T-cell (primary cell): Measurements from ENCODE around the gene PIP5K1C. TPM values are rescaled to one million over a fixed set of nuclear protein-coding genes. Genes with fewer than 3 reads are reported as not detected.

Experiments
- ATAC-seq, 4 experiments: fragments of 200-7000 bp in 3 of 4; fragments of 150-1000 bp in 1 of 4; cut with Tn5 transposase; replicated peaks in 1 of 4; 1 replicate in 3 of 4; 2 replicates in 1 of 4; pipeline ENCODE4 v1.10.0; 2021; ENCODE audit warnings: moderate library complexity in 3 of 4, mild to moderate bottlenecking in 2 of 4, moderate number of reproducible peaks in 1 of 4
- CTCF ChIA-PET, 2 donors: fragments of 300-600 bp; sonication (Branson Sonifier 250); formaldehyde crosslinking; loops; one replicate each; lab custom pipeline; 2022; ENCODE audit warnings: antibody characterized with exemption in 2 of 2; lab: Charles Lee
- POLR2A ChIA-PET, 2 donors: fragments of 300-600 bp; sonication (Branson Sonifier 250); formaldehyde crosslinking; loops; one replicate each; lab custom pipeline; 2022; ENCODE audit warnings: antibody characterized with exemption in 2 of 2; lab: Charles Lee
- DNase-seq, 35 experiments: peaks; one replicate each; pipeline versions ENCODE4 v3.0.0 to v3.0.0-alpha.2; 2013 to 2023
- H3K27ac ChIP-seq: one replicate; pipeline ENCODE4 v1.5.1; 2013; ENCODE audit warnings: low read length
- H3K27me3 ChIP-seq, 2 experiments: replicated peaks in 1 of 2; 1 replicate in 1 of 2; 2 replicates in 1 of 2; pipeline versions ENCODE4 v1.6.1 to v1.7.0; 2013; ENCODE audit warnings: low read length in 1 of 2, mixed read lengths in 1 of 2; ENCODE audit not compliant: control insufficient read depth in 2 of 2, insufficient read depth in 2 of 2; ENCODE audit errors: extremely low read depth in 1 of 2
- H3K36me3 ChIP-seq, 2 donors: 1 replicate in 1 of 2; 2 replicates in 1 of 2; pipeline versions ENCODE4 v1.6.1 to v1.7.0; 2013; ENCODE audit warnings: low read length in 1 of 2; ENCODE audit not compliant: control insufficient read depth in 2 of 2, insufficient read depth in 1 of 2; ENCODE audit errors: extremely low read depth in 1 of 2
- H3K4me1 ChIP-seq, 2 experiments: 1 replicate in 1 of 2; 2 replicates in 1 of 2; pipeline versions ENCODE4 v1.6.1 to v1.7.0; 2013; ENCODE audit warnings: low read length in 2 of 2, mixed read lengths in 1 of 2; ENCODE audit not compliant: insufficient read depth in 2 of 2, control insufficient read depth in 1 of 2; ENCODE audit errors: extremely low read depth in 1 of 2
- H3K4me3 ChIP-seq, 2 donors: 1 replicate in 1 of 2; 2 replicates in 1 of 2; pipeline versions ENCODE4 v1.5.1 to v1.7.0; 2013; ENCODE audit warnings: mild to moderate bottlenecking in 2 of 2, low read length in 1 of 2, moderate library complexity in 1 of 2; ENCODE audit not compliant: control insufficient read depth in 1 of 2; ENCODE audit errors: extremely low read depth in 1 of 2
- H3K9me3 ChIP-seq: 2 replicates; pipeline ENCODE4 v1.7.0; 2013
- H3K27ac Mint-ChIP-seq, 2 donors: one replicate each; pipeline ENCODE4 v1.8.0; 2020 to 2021; ENCODE audit warnings: mild to moderate bottlenecking in 2 of 2, mixed read lengths in 2 of 2
- H3K27me3 Mint-ChIP-seq, 2 donors: one replicate each; pipeline ENCODE4 v1.8.0; 2021 to 2022; ENCODE audit warnings: mixed read lengths in 2 of 2
- H3K36me3 Mint-ChIP-seq: one replicate; pipeline ENCODE4 v1.8.0; 2021; ENCODE audit warnings: mixed read lengths
- H3K4me1 Mint-ChIP-seq, 3 donors: one replicate each; pipeline ENCODE4 v1.8.0; 2020 to 2022; ENCODE audit warnings: mixed read lengths in 3 of 3, mild to moderate bottlenecking in 1 of 3
- H3K4me3 Mint-ChIP-seq, 3 donors: one replicate each; pipeline ENCODE4 v1.8.0; 2020 to 2022; ENCODE audit warnings: mild to moderate bottlenecking in 3 of 3, mixed read lengths in 3 of 3, moderate library complexity in 3 of 3
- H3K9me3 Mint-ChIP-seq, 3 donors: one replicate each; pipeline ENCODE4 v1.8.0; 2020 to 2022; ENCODE audit warnings: mixed read lengths in 3 of 3
- WGBS: methylation state at CpG from one replicate; pipeline ENCODE4 v1.1.5; 2013; ENCODE audit warnings: missing lambda C conversion rate; ENCODE audit not compliant: insufficient coverage; 5-methylcytosine and 5-hydroxymethylcytosine counted together
- total RNA-seq, 35 experiments: library from RNA in 6 of 35; stranded (reverse) in 6 of 35; fragments of 120-200 nt in 1 of 35; gene quantifications; one replicate each; pipeline versions ENCODE4 v1.2.1 to v1.2.4 and lab custom pipeline; 2013 to 2026

PIP5K1C gene
- total RNA-seq, 5 donors from 2014 or later (not counting 1 experiment from before 2014, with no cell fraction given), result 25.6 to 35.0 (median 32.1) TPM

DNA sequence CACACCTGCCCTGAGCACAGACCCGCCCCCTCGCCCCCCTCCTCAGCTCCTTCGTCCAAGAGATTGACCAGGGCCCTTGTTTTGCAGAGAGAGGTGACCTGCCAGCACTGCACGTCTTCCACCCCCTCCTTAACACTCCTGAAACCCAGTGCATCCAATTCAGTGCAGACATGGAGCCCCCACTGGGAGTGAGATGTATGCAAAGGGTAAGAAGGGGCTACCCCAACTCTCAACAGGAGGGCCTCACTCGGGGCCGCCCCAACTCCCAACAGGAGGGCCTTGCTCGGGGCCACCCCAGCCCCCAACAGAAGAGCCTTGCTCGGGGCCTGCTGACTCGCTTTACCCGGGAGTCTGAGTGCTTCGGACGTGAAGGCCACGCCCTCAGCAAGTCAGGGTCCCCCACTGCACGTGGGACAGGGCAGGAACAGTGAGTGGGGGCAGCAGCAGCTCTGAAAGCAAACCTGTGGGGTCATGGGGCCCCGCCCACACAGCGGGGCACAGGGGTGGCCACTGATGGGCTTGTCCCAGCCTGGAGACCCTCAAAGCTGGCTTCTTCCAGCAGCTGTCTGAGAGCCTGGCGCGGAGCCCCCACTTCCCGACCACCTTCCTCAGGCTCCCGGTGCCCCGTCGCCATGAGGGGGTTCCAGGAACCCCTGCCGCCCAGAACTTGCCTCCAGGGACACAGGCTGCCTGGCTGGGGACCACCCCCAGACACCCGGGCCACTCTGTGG lies 79.3 kb downstream of the PIP5K1C start:
- WGBS, result 95% methylated on average over 22 of the region's 24 CpGs
- Histone ChIP-seq H3K27me3 (no peaks in the 10 kb centered on the region), H3K27ac (no peak overlapping the region), H3K9me3 (no peaks in the 10 kb centered on the region), H3K4me1 (peaks cover 11 to 32% of the 10 kb centered on the region in 2 experiments), H3K36me3 (peaks cover 12 to 30% of the 10 kb centered on the region in 2 donors), H3K4me3 (no peak overlapping the region)
- CTCF ChIA-PET, result interaction anchor here in 1 of 2 donors (0.6 kb wide), 1 partner anchor 142 kb away, joined by 4 read pairs; no protein-coding TSS in a partner anchor
- H3K4me1 Mint-ChIP-seq, result peaks cover 23 to 31% (median 27%) of the 10 kb centered on the region in 3 donors
- no peak for DNase-seq
- ATAC-seq, result no peak
- no peak overlapping the region for H3K4me3 Mint-ChIP-seq
- POLR2A ChIA-PET, result no interaction called here
- H3K9me3 Mint-ChIP-seq, result no peaks in the 10 kb centered on the region
- no peaks in the 10 kb centered on the region for H3K36me3 Mint-ChIP-seq
- H3K27ac Mint-ChIP-seq, result no peak overlapping the region
- no peaks in the 10 kb centered on the region for H3K27me3 Mint-ChIP-seq

DNA sequence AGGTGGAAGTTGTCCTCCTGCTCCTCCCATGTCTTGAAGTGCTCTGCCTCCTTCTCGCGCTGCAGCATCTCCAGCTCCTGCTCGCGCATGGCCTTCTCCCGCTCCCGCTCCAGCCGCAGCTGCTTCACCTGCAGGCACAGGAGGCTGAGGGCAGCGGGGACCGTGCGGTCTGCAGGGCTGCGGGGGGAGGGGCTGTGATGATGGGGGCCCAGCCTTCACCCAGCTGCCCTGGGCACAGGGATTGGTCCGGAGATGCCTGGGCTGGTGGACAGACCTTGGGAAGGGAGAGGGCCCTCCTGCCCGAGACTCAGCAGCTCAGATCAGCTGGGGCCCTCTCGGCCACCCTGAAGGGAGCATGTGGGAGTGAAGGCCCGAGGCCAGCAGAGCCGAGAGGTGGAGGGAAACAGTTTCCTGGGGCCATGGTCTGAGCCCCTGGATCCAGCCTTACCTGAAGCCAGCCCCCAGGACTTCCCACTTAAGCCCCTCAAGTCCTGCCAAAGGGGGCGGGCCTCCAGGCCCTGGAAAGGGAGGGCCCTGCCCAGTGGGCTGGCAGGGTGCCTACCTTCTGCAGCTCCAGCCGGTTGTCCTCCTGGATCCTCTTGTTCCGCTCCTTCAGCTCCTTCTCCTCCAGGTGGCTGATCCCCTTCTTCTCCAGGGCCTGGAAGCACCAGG lies 80.0 kb downstream of the PIP5K1C start:
- Mint-ChIP-seq H3K4me1 (peaks cover 20 to 27% (median 22%) of the 10 kb centered on the region in 3 donors), H3K4me3 (no peak overlapping the region), H3K27me3 (no peaks in the 10 kb centered on the region), H3K36me3 (no peaks in the 10 kb centered on the region), H3K27ac (no peak overlapping the region), H3K9me3 (no peaks in the 10 kb centered on the region)
- no peak for DNase-seq
- Histone ChIP-seq H3K4me1 (peaks cover 6 to 25% of the 10 kb centered on the region in 2 experiments), H3K9me3 (no peaks in the 10 kb centered on the region), H3K4me3 (no peak overlapping the region), H3K36me3 (peaks cover 12 to 33% of the 10 kb centered on the region in 2 donors), H3K27me3 (no peaks in the 10 kb centered on the region), H3K27ac (no peak overlapping the region)
- no peak for ATAC-seq
- ChIA-PET POLR2A (no interaction called here), CTCF (interaction anchor here in 1 of 2 donors (0.6 kb wide), 1 partner anchor 141 kb away, joined by 4 read pairs; no protein-coding TSS in a partner anchor)
- WGBS, result 95% methylated on average over 15 of the region's 19 CpGs

DNA sequence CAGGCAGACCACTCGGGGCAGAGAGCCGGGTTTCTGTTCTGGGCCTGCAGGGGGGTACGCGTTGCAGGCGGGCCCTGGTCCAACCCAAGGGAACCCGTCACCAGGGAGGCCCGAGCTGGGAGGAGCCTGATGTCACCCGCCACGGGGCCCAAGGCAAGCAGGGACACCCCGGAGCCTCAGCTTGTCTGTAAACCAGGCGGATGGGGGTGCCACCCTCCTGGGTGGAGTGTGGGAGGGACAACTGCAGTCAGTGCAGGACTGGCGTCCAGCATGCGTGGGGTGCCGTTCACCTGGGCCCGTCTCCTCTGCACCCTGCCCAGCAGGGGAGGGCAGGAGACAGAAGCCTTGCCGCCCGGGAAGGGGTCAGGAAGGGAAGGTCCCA lies 80.6 kb downstream of the PIP5K1C start:
- Histone ChIP-seq H3K4me1 (peaks cover 6 to 18% of the 10 kb centered on the region in 2 experiments), H3K9me3 (no peaks in the 10 kb centered on the region), H3K27ac (no peak overlapping the region), H3K4me3 (no peak overlapping the region), H3K36me3 (peaks cover 12 to 33% of the 10 kb centered on the region in 2 donors), H3K27me3 (no peaks in the 10 kb centered on the region)
- ChIA-PET CTCF (no interaction called here), POLR2A (no interaction called here)
- Mint-ChIP-seq H3K36me3 (no peaks in the 10 kb centered on the region), H3K9me3 (no peaks in the 10 kb centered on the region), H3K4me1 (peaks cover 18 to 21% (median 19%) of the 10 kb centered on the region in 3 donors), H3K27me3 (no peaks in the 10 kb centered on the region), H3K27ac (no peak overlapping the region), H3K4me3 (no peak overlapping the region)
- ATAC-seq (no peak), DNase-seq (no peak)
- 94% methylated on average over 15 of the region's 17 CpGs for WGBS

DNA sequence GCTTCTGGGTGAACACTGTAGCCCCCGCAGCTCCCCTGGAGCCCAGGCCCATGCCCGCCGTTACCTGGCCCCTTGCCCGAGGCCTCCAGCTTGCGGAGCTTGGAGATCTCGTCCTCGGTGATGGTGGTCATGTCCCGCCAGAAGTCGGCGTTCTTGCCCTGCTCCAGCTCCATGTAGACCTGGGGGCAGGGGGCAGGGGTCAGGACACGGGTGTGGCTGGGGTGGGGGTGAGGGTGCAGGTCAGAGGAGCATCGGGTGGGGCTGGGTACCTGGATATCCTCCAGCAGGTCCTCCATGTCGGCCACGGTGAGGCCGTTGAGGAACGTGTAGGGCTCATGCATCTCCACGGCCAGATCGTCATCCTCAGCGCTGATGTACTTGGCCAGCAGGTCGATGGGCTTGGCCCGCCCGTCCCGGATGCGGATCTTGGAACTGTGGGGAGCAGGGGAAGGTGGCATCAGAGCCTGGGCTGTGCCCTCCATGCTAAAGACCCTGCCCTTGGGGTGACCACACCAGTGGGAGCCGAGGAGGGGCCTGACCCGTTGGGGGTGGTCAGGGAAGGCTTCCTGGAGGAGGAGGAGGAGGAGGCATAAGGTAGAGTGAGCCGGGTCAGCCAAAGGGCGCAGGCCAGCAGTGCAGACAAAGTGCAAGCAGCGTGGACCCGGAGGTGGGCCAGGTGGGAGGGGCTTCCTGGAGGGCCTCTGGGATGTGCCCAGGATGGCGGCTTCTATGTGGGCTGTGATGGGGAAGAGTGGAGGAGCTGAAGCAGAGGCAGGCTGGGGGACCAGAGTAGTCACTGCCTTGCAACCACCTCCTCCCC lies 81.2 kb downstream of the PIP5K1C start:
- no peaks in the 10 kb centered on the region for H3K36me3 Mint-ChIP-seq
- no peak overlapping the region for H3K4me3 Mint-ChIP-seq
- no peak overlapping the region for H3K27ac ChIP-seq
- no peaks in the 10 kb centered on the region for H3K27me3 Mint-ChIP-seq
- H3K27me3 ChIP-seq, result no peaks in the 10 kb centered on the region
- no peaks in the 10 kb centered on the region for H3K9me3 ChIP-seq
- DNase-seq (no peak), ATAC-seq (no peak)
- H3K4me1 ChIP-seq, result peaks cover 6 to 12% of the 10 kb centered on the region in 2 experiments
- POLR2A ChIA-PET, result no interaction called here
- peaks cover 14 to 33% of the 10 kb centered on the region in 2 donors for H3K36me3 ChIP-seq
- H3K4me3 ChIP-seq, result no peak overlapping the region
- H3K9me3 Mint-ChIP-seq, result no peaks in the 10 kb centered on the region
- peaks cover 12 to 15% (median 13%) of the 10 kb centered on the region in 3 donors for H3K4me1 Mint-ChIP-seq
- WGBS, result 95% methylated on average over 24 of the region's 31 CpGs
- H3K27ac Mint-ChIP-seq, result no peak overlapping the region
- CTCF ChIA-PET, result no interaction called here

DNA sequence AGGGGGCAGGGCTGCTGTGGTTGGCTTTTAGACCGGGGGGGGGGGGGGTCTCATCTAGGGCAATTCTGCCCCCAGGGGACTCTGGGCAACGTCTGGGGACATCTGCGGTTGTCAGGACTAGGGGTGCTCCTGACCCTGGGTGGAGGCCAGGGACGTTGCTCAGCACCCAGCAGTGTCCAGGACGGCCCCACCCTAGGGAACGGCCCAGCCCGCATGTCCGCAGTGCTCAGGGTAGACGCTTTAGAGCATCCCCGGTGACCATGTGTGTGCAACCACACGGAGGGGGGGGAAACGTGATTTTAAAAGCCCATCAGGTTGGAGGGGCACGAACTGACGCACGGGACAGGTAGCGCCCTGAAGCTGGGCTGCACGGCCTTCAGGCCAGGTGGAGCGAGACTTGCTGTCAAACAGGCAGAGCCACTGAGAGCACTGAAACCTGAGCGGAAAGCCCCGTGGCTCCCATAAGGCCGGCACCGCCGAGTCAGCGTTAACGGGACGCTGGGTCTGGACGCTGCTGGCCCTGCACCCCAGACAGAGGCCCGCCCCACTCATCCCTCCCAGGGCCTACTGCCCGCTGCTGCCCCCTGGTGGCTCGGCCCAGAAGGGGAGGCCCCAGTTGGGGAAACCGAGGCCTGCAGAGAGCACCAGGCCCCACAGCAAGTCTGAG lies 82.0 kb downstream of the PIP5K1C start:
- CTCF ChIA-PET, result no interaction called here
- no peak overlapping the region for H3K27ac ChIP-seq
- no peaks in the 10 kb centered on the region for H3K27me3 Mint-ChIP-seq
- H3K4me1 ChIP-seq, result peaks cover 6 to 11% of the 10 kb centered on the region in 2 experiments
- no peak overlapping the region for H3K4me3 Mint-ChIP-seq
- no peaks in the 10 kb centered on the region for H3K36me3 Mint-ChIP-seq
- H3K9me3 Mint-ChIP-seq, result no peaks in the 10 kb centered on the region
- no peaks in the 10 kb centered on the region for H3K27me3 ChIP-seq
- ATAC-seq (peak; percentile 61 to 67 (median 63)), DNase-seq (peak in 26 of 35 experiments; percentile 10 to 64 (median 34))
- H3K36me3 ChIP-seq, result peaks cover 17 to 36% of the 10 kb centered on the region in 2 donors
- H3K9me3 ChIP-seq, result no peaks in the 10 kb centered on the region
- H3K4me3 ChIP-seq, result no peak overlapping the region
- no peak overlapping the region for H3K27ac Mint-ChIP-seq
- POLR2A ChIA-PET, result no interaction called here
- WGBS, result 77% methylated on average over 29 of the region's 31 CpGs
- peaks cover 11 to 14% (median 11%) of the 10 kb centered on the region in 3 donors for H3K4me1 Mint-ChIP-seq
